CD14-positive monocyte (primary cell): ENCODE results near the gene KCNQ1. TPM values are rescaled to one million over a fixed set of nuclear protein-coding genes. Genes with fewer than 3 reads are reported as not detected.
A peak's percentile ranks its signal among the peaks of the same experiment; 100 is the strongest.

Source experiments
- DNase-seq, 3 donors: peaks; one replicate each; pipeline ENCODE4 v3.0.0-alpha.2; 2011 to 2022
- H2AFZ ChIP-seq: 2 replicates; pipeline ENCODE4 v1.6.0; 2012; ENCODE audit warnings: mild to moderate bottlenecking, low read depth, low read length, inconsistent platforms; ENCODE audit not compliant: insufficient read depth, poor library complexity, severe bottlenecking
- H3K27ac ChIP-seq, 2 donors: 1 replicate in 1 of 2; 2 replicates in 1 of 2; pipeline ENCODE4 v1.5.1; 2012 to 2013; ENCODE audit warnings: low read length in 2 of 2, control low read depth in 1 of 2, inconsistent platforms in 1 of 2, low read depth in 1 of 2, mild to moderate bottlenecking in 1 of 2
- H3K27me3 ChIP-seq, 2 donors: one replicate each; pipeline versions ENCODE4 v1.6.0 to v1.6.1; 2011 to 2013; ENCODE audit warnings: low read length in 2 of 2; ENCODE audit not compliant: control insufficient read depth in 2 of 2, insufficient read depth in 2 of 2
- H3K36me3 ChIP-seq, 2 donors: replicated peaks in 1 of 2; 1 replicate in 1 of 2; 2 replicates in 1 of 2; pipeline versions ENCODE4 v1.5.1 to v1.6.1; 2012 to 2013; ENCODE audit warnings: low read length in 2 of 2, control low read depth in 1 of 2, inconsistent platforms in 1 of 2, mild to moderate bottlenecking in 1 of 2; ENCODE audit not compliant: insufficient read depth in 2 of 2, control insufficient read depth in 1 of 2
- H3K4me1 ChIP-seq, 2 donors: 1 replicate in 1 of 2; 2 replicates in 1 of 2; pipeline versions ENCODE4 v1.5.1 to v1.6.1; 2012 to 2013; ENCODE audit warnings: low read length in 2 of 2, control low read depth in 1 of 2, inconsistent platforms in 1 of 2, mild to moderate bottlenecking in 1 of 2, moderate library complexity in 1 of 2; ENCODE audit not compliant: insufficient read depth in 2 of 2, control insufficient read depth in 1 of 2
- H3K4me2 ChIP-seq: replicated peaks from 2 replicates; pipeline ENCODE3; 2012; ENCODE audit warnings: low read length, moderate library complexity, mild to moderate bottlenecking; ENCODE audit not compliant: poor library complexity, severe bottlenecking; ENCODE audit errors: extremely low read depth
- H3K4me3 ChIP-seq, 3 experiments: fragments of 200-600 bp in 1 of 3; sonication (generic) in 1 of 3; replicated peaks in 1 of 3; 1 replicate in 2 of 3; 2 replicates in 1 of 3; pipeline ENCODE4 v1.5.1; 2011 to 2013; ENCODE audit warnings: low read length in 3 of 3, mild to moderate bottlenecking in 3 of 3, control low read depth in 2 of 3, low read depth in 2 of 3, inconsistent platforms in 1 of 3, moderate library complexity in 1 of 3
- H3K79me2 ChIP-seq: 2 replicates; pipeline ENCODE4 v1.6.0; 2012; ENCODE audit warnings: mild to moderate bottlenecking, control low read depth, inconsistent platforms, low read length, moderate library complexity; ENCODE audit not compliant: insufficient read depth
- H3K9ac ChIP-seq: 2 replicates; pipeline ENCODE4 v1.6.0; 2017; ENCODE audit warnings: low read length, mild to moderate bottlenecking; ENCODE audit not compliant: insufficient read depth, poor library complexity, severe bottlenecking
- H3K9me3 ChIP-seq, 2 donors: replicated peaks in 1 of 2; 1 replicate in 1 of 2; 2 replicates in 1 of 2; pipeline versions ENCODE4 v1.5.1 to v1.6.1; 2012 to 2013; ENCODE audit warnings: low read length in 2 of 2, control low read depth in 1 of 2; ENCODE audit not compliant: control insufficient read depth in 1 of 2, insufficient read depth in 1 of 2
- H4K20me1 ChIP-seq: 2 replicates; pipeline ENCODE4 v1.6.0; 2012; ENCODE audit warnings: mild to moderate bottlenecking, low read length, control low read depth, moderate library complexity; ENCODE audit not compliant: insufficient read depth
- H3K27ac Mint-ChIP-seq, 7 donors: one replicate each; pipeline ENCODE4 v1.8.0; 2020; ENCODE audit warnings: mild to moderate bottlenecking in 7 of 7, mixed read lengths in 7 of 7, moderate library complexity in 6 of 7, inconsistent platforms in 2 of 7
- H3K27me3 Mint-ChIP-seq, 3 donors: one replicate each; pipeline ENCODE4 v1.8.0; 2021 to 2022; ENCODE audit warnings: low read depth in 3 of 3, mild to moderate bottlenecking in 3 of 3, mixed read lengths in 3 of 3, moderate library complexity in 3 of 3, inconsistent platforms in 1 of 3
- H3K36me3 Mint-ChIP-seq, 2 donors: one replicate each; pipeline ENCODE4 v1.8.0; 2020; ENCODE audit warnings: mixed read lengths in 2 of 2, inconsistent platforms in 1 of 2, mild to moderate bottlenecking in 1 of 2
- H3K4me1 Mint-ChIP-seq: one replicate; pipeline ENCODE4 v1.8.0; 2020; ENCODE audit warnings: mild to moderate bottlenecking, mixed read lengths
- H3K4me3 Mint-ChIP-seq, 2 donors: one replicate each; pipeline ENCODE4 v1.8.0; 2020; ENCODE audit warnings: mild to moderate bottlenecking in 2 of 2, mixed read lengths in 2 of 2, moderate library complexity in 1 of 2
- H3K9me3 Mint-ChIP-seq, 7 donors: one replicate each; pipeline ENCODE4 v1.8.0; 2020 to 2022; ENCODE audit warnings: mixed read lengths in 7 of 7, mild to moderate bottlenecking in 6 of 7, moderate library complexity in 6 of 7, inconsistent platforms in 2 of 7
- WGBS: methylation state at CpG from one replicate; pipeline ENCODE4 v1.1.5; 2013; ENCODE audit warnings: missing lambda C conversion rate; ENCODE audit not compliant: insufficient coverage; 5-methylcytosine and 5-hydroxymethylcytosine counted together
- intact Hi-C, 2 donors: fragments of 100-400 bp; cut with micrococcal nuclease; formaldehyde crosslinking; loops; one replicate each; pipeline versions ENCODE4 v1.15.0 to v1.15.1; 2023
- polyA plus RNA-seq, 3 donors: library from polyadenylated mRNA; depleted of rRNA in 1 of 3; unstranded in 2 of 3; stranded (reverse) in 1 of 3; fragments of 300-500 nt in 2 of 3; fragments of >200 nt in 1 of 3; fragmentation: Illumina TruSeq in 2 of 3; gene quantifications; 1 replicate in 2 of 3; 2 replicates in 1 of 3; pipeline ENCODE4 v1.2.3, GENCODE V29; 2012 to 2021
- small RNA-seq: library from RNA; depleted of rRNA; stranded (forward); fragments of <200 nt; gene quantifications from one replicate; pipeline ENCODE3, GENCODE V24; 2012; ENCODE audit warnings: low read depth; ENCODE audit not compliant: insufficient read length
- TF ChIP-seq, protein P1 (sequence below): fragments of 200-600 bp; IDR thresholded peaks from one replicate; pipeline ENCODE4 v1.8.0; 2022; ENCODE audit warnings: antibody characterized with exemption, mild to moderate bottlenecking

Gene KCNQ1
- polyA plus RNA-seq, 3 donors, result 14.9 to 31.8 (median 21.6) TPM

DNA sequence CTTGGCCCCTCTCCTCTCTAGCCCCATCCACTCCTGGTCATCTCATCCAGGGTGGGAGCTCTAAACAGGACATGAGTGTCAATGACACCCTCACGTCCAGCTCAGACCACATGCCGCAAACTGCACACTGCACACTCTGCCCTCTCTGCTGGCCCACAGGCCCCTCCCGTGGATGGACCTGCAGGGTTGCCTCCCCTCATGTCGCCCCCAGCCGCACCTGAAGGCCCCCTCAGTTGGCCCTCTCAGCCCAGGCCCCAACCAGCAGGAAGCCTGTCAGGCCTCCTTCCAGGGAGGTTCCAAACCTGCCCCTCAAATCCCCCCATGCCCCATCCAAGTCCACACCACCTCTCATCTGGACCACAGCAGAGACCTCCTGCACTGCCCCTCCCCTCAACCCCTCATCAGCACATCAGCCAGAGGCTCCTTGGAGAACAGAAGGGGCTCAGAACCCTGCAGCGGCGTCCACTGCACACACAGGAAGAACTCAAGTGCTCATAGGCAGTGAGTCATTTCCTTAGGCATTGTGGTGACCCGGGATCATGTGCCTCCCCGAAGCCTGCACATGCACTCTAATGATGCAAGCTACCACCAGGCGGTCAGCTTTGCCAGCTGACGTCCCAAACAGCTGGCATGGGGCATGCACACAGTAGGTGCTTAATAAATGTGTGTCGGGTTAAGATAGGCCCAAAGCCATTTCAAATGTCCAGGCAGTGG is 453.7 kb downstream of the KCNQ1 start:
- no peak overlapping the region for H2AFZ ChIP-seq
- H3K27me3 ChIP-seq, result no peaks in the 10 kb centered on the region
- peaks cover 6% of the 10 kb centered on the region for H3K79me2 ChIP-seq
- H3K9me3 Mint-ChIP-seq, result peaks cover 0 to 2% (median 0%) of the 10 kb centered on the region in 7 donors
- H3K4me3 ChIP-seq, result peak overlapping the region in 2 of 3 experiments; percentile 1 to 70
- H3K4me3 Mint-ChIP-seq, result peak overlapping the region; percentile 76 to 89
- DNase-seq, result peak; percentile 94 to 98 (median 96)
- H4K20me1 ChIP-seq, result no peaks in the 10 kb centered on the region
- peak overlapping the region; percentile 95 to 98 for H3K27ac ChIP-seq
- peaks cover 57% of the 10 kb centered on the region for H3K4me1 Mint-ChIP-seq
- WGBS, result 16% methylated on average over 11 of the region's 12 CpGs
- H3K27ac Mint-ChIP-seq, result peak overlapping the region; percentile 98 to 100 (median 99)
- peaks cover 3 to 12% (median 10%) of the 10 kb centered on the region in 3 donors for H3K27me3 Mint-ChIP-seq
- peaks cover 10 to 20% of the 10 kb centered on the region in 2 donors for H3K36me3 Mint-ChIP-seq
- H3K4me1 ChIP-seq, result peaks cover 59 to 64% of the 10 kb centered on the region in 2 donors
- H3K9ac ChIP-seq, result peak overlapping the region; percentile 69
- H3K36me3 ChIP-seq, result no peaks in the 10 kb centered on the region
- H3K9me3 ChIP-seq, result no peaks in the 10 kb centered on the region
- intact Hi-C loops, result loop anchor here (2.0 to 5.0 kb wide), 2 partner anchors 30 to 34 kb away; partner anchors contain the start of gene PHLDA2 (in 1 of the 2)
- H3K4me2 ChIP-seq, result peak overlapping the region; percentile 74
- TF ChIP-seq, protein P1, sequence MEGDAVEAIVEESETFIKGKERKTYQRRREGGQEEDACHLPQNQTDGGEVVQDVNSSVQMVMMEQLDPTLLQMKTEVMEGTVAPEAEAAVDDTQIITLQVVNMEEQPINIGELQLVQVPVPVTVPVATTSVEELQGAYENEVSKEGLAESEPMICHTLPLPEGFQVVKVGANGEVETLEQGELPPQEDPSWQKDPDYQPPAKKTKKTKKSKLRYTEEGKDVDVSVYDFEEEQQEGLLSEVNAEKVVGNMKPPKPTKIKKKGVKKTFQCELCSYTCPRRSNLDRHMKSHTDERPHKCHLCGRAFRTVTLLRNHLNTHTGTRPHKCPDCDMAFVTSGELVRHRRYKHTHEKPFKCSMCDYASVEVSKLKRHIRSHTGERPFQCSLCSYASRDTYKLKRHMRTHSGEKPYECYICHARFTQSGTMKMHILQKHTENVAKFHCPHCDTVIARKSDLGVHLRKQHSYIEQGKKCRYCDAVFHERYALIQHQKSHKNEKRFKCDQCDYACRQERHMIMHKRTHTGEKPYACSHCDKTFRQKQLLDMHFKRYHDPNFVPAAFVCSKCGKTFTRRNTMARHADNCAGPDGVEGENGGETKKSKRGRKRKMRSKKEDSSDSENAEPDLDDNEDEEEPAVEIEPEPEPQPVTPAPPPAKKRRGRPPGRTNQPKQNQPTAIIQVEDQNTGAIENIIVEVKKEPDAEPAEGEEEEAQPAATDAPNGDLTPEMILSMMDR, result no peak

Small RNAs within 50 kb of the gene (small RNA-seq; reads per million reads assigned to genes)
- gene AC013791.1, result not detected
- gene COX6CP18, result not detected
- not detected for gene RF01947
- not detected for gene RF01948
- not detected for gene RF01950

Other genes with a start within 250 kb of the KCNQ1 start
- 10 to 100 TPM in 1 of 3 donors, 1 to 10 TPM in 2; 5.7 to 11.4 (median 8.3) TPM for gene ASCL2, start 174.4 kb upstream of the KCNQ1 start, polyA plus RNA-seq
- gene C11orf21, start 143.1 kb upstream of the KCNQ1 start, polyA plus RNA-seq, result 100 to 1,000 TPM in 1 of 3 donors, 10 to 100 TPM in 2; 10.8 to 135 (median 13.1) TPM
- gene TSPAN32, start 143.0 kb upstream of the KCNQ1 start, polyA plus RNA-seq, result 100 to 1,000 TPM in 1 of 3 donors, 10 to 100 TPM in 2; 34.8 to 136 (median 82.5) TPM
- 10 to 100 TPM in 2 of 3 donors, 1 to 10 TPM in 1; 3.2 to 74.9 (median 12.3) TPM for gene CD81, start 67.7 kb upstream of the KCNQ1 start, polyA plus RNA-seq
- gene TSSC4, start 44.3 kb upstream of the KCNQ1 start, polyA plus RNA-seq, result 10 to 100 TPM; 28.1 to 74.6 (median 52.0) TPM
- under 1 TPM in 1 of 3 donors, not detected in 2; 0.03 TPM for gene TRPM5, start 494 bp upstream of the KCNQ1 start, polyA plus RNA-seq